ENCODE measurements around the gene ANKRD55. TPM values are rescaled to one million over a fixed set of nuclear protein-coding genes. Genes with fewer than 3 reads are reported as not detected.
A peak's percentile ranks its signal among the peaks of the same experiment; 100 is the strongest.
"Not testable (repeated sequence)": the region's sequence is repeated elsewhere in the genome, so short reads cannot be mapped to it uniquely, and the experiment has no call there.

ANKRD55 gene
- total RNA-seq, 2 experiments from 2014 or later = 2.2 to 2.6 TPM

- intact Hi-C loops (cut with micrococcal nuclease) = loop anchor here (1.0 to 10.0 kb wide), 9 partner anchors 13 to 231 kb away; partner anchors contain the start of gene IL6ST
- H3K9me3 Mint-ChIP-seq = no peaks in the 10 kb centered on the region
- H3K27ac Mint-ChIP-seq = peak overlapping the region; percentile 66
- H3K36me3 Mint-ChIP-seq = peaks cover 3% of the 10 kb centered on the region
- no peaks in the 10 kb centered on the region for H3K27me3 Mint-ChIP-seq
- H3K4me1 Mint-ChIP-seq (ENCODE audit: low read depth) = peaks cover 85% of the 10 kb centered on the region
- no peak for DNase-seq
- ChIA-PET POLR2A (interaction anchor here (0.6 to 1.6 kb wide), 6 partner anchors 13 to 223 kb away, joined by 3 to 7 read pairs (median 4); partner anchors contain the start of gene IL6ST), CTCF (interaction anchor here (0.6 to 1.6 kb wide), 9 partner anchors 36 to 177 kb away, joined by 3 to 6 read pairs (median 3); partner anchors contain the start of gene IL6ST)
- H3K4me3 Mint-ChIP-seq = no peak overlapping the region
Measured at GRCh38 chr5:56093970-56094369, 139.2 kb downstream of the ANKRD55 start.

- H3K4me1 Mint-ChIP-seq (ENCODE audit: low read depth) = peaks cover 71% of the 10 kb centered on the region
- H3K36me3 Mint-ChIP-seq = no peaks in the 10 kb centered on the region
- no peaks in the 10 kb centered on the region for H3K27me3 Mint-ChIP-seq
- H3K4me3 Mint-ChIP-seq = no peak overlapping the region
- CTCF ChIA-PET = no interaction called here
- H3K27ac Mint-ChIP-seq = peak overlapping the region; percentile 46
- H3K9me3 Mint-ChIP-seq = no peaks in the 10 kb centered on the region
- POLR2A ChIA-PET = interaction anchor here (1.0 kb wide), 1 partner anchor 54 kb away, joined by 4 read pairs; no protein-coding TSS in a partner anchor
- intact Hi-C loops (cut with micrococcal nuclease) = loop anchor here (5.0 to 10.0 kb wide), 2 partner anchors 110 to 233 kb away; no protein-coding TSS in a partner anchor
- DNase-seq = no peak
Measured at GRCh38 chr5:56092115-56092514, 141.0 kb downstream of the ANKRD55 start.

DNA sequence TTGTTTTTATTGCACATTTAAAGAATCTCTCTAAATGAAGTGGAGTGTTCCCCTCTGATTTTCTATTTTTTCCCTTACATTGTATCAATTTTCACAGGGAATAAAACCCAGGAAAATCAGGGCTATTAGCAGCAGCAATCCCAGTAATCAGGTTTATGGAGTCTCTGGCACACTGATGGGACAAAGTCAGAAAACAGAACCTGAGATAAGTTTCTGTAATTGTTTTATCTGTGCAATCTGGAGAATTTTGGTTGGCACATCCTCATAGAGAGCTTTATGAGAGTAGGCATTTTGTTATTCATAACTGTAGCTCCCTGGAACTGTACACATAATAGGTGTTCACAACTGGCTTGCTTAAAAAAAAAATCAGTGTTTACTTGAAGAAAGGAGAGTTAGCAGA, 141.5 kb downstream of the ANKRD55 start:
- Mint-ChIP-seq H3K4me3 (no peak overlapping the region), H3K4me1 (ENCODE audit: low read depth) (peaks cover 69% of the 10 kb centered on the region)

GRCh38 chr5:56090793-56091460, 142.2 kb downstream of the ANKRD55 start:
- Mint-ChIP-seq H3K9me3 (no peaks in the 10 kb centered on the region), H3K27ac (peak overlapping the region; percentile 61), H3K4me3 (no peak overlapping the region), H3K27me3 (no peaks in the 10 kb centered on the region), H3K4me1 (ENCODE audit: low read depth) (peaks cover 66% of the 10 kb centered on the region), H3K36me3 (no peaks in the 10 kb centered on the region)
- CTCF ChIA-PET = no interaction called here
- POLR2A ChIA-PET = interaction anchor here (0.6 to 1.0 kb wide), 3 partner anchors 64 to 1074 kb away, joined by 3 to 4 read pairs (median 3); partner anchors contain the start of gene IL6ST
- DNase-seq = no peak
- intact Hi-C loops (cut with micrococcal nuclease) = loop anchor here (5.0 to 10.0 kb wide), 2 partner anchors 111 to 234 kb away; no protein-coding TSS in a partner anchor

More for the DNA sequence above, 141.5 kb downstream of the ANKRD55 start:
- no peaks in the 10 kb centered on the region for H3K9me3 Mint-ChIP-seq
- intact Hi-C loops (cut with micrococcal nuclease) = loop anchor here (5.0 to 10.0 kb wide), 2 partner anchors 111 to 233 kb away; no protein-coding TSS in a partner anchor
- no peak overlapping the region for H3K27ac Mint-ChIP-seq
- ChIA-PET POLR2A (no interaction called here), CTCF (no interaction called here)
- no peaks in the 10 kb centered on the region for H3K36me3 Mint-ChIP-seq
- DNase-seq = no peak
- no peaks in the 10 kb centered on the region for H3K27me3 Mint-ChIP-seq

DNA sequence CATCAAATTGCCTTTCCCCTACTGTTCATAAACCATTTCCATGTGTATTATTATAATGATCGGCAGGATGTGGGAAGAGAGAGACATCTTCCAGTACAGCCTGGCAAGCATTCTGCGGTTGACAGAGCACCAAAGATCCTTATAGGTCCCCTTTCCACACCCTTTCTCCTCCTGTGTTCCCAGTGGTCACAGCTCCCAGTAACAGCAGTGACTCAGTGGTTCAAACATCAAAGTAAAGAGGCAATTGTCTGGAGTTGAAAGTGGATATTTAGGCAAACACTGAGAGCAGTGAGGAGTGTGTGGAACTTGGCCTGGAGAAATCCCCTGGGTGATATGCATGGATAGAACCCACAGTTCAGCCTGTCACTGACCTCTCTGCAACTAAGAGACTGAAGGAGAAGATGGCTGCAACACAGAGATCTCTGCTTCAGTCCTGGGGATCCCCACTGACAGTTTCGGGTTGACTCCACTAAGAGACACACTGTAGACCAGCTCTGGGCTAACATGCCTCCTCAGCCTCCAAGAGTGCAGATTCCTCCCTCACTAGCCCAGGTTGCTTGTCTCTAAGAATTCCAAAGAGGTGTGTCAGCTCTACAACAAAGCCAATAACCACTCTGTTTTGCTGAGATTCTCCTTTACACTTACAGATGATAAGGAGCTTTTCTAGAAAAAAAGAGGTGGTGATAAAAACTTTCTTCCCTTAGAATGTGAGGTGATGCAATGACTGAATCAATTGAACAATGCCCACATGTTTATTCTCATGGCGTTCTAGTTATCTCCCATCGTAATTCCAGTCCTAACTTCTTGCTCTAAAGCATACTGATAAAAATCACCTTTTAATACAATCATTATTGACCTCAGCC, 143.9 kb downstream of the ANKRD55 start:
- POLR2A ChIA-PET = interaction anchor here (0.9 to 1.0 kb wide), 3 partner anchors 13 to 62 kb away, joined by 3 to 5 read pairs (median 4); no protein-coding TSS in a partner anchor
- Mint-ChIP-seq H3K4me3 (no peak overlapping the region), H3K4me1 (ENCODE audit: low read depth) (peaks cover 58% of the 10 kb centered on the region), H3K27ac (peak overlapping the region; percentile 81), H3K36me3 (no peaks in the 10 kb centered on the region), H3K27me3 (no peaks in the 10 kb centered on the region), H3K9me3 (no peaks in the 10 kb centered on the region)
- peak; percentile 73 for DNase-seq
- CTCF ChIA-PET = interaction anchor here (0.6 kb wide), 2 partner anchors 20 to 641 kb away, joined by 3 to 4 read pairs; no protein-coding TSS in a partner anchor
- intact Hi-C loops (cut with micrococcal nuclease) = loop anchor here (1.0 kb wide), 1 partner anchor 8 kb away; no protein-coding TSS in a partner anchor

DNA sequence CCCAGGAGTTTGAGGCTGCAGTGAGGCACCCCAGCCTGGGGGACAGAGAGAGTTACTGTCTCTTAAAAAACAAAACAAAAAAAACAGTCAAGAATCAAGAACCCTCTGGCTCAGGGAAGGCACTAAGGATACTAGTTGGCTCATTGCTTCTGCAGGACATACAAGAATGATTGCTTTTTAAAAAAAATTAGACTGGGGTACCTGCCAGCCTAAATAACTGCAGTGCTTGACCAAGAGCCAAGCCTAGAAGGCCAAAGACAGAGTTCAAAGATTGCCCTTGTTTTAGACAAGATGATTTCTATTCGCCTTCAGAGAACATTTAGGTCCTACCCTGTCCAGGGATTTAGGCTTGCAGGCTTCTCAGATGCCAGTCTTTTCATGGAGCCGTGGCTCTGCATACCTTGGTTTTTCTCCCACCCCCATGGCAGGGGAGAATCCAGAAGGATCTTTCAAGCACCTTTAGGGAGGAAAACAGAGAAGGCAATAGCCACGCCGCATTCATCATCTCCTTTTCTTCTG, 144.6 kb downstream of the ANKRD55 start:
- no peaks in the 10 kb centered on the region for H3K27me3 Mint-ChIP-seq
- peaks cover 56% of the 10 kb centered on the region for H3K4me1 Mint-ChIP-seq (ENCODE audit: low read depth)
- peaks cover under 1% of the 10 kb centered on the region for H3K36me3 Mint-ChIP-seq
- H3K27ac Mint-ChIP-seq = no peak overlapping the region
- no peak for DNase-seq
- no peaks in the 10 kb centered on the region for H3K9me3 Mint-ChIP-seq
- ChIA-PET CTCF (no interaction called here), POLR2A (no interaction called here)
- intact Hi-C loops (cut with micrococcal nuclease) = no loop called here
- no peak overlapping the region for H3K4me3 Mint-ChIP-seq

- intact Hi-C loops (cut with micrococcal nuclease) = no loop called here
- H3K27me3 Mint-ChIP-seq = no peaks in the 10 kb centered on the region
- no peak for DNase-seq
- ChIA-PET POLR2A (no interaction called here), CTCF (interaction anchor here (1.0 kb wide), 1 partner anchor 115 kb away, joined by 4 read pairs; no protein-coding TSS in a partner anchor)
- H3K9me3 Mint-ChIP-seq = no peaks in the 10 kb centered on the region
- H3K27ac Mint-ChIP-seq = no peak overlapping the region
- peaks cover 57% of the 10 kb centered on the region for H3K4me1 Mint-ChIP-seq (ENCODE audit: low read depth)
- H3K36me3 Mint-ChIP-seq = peaks cover 2% of the 10 kb centered on the region
- H3K4me3 Mint-ChIP-seq = no peak overlapping the region
Measured at GRCh38 chr5:56085193-56085592, 147.9 kb downstream of the ANKRD55 start.

DNA sequence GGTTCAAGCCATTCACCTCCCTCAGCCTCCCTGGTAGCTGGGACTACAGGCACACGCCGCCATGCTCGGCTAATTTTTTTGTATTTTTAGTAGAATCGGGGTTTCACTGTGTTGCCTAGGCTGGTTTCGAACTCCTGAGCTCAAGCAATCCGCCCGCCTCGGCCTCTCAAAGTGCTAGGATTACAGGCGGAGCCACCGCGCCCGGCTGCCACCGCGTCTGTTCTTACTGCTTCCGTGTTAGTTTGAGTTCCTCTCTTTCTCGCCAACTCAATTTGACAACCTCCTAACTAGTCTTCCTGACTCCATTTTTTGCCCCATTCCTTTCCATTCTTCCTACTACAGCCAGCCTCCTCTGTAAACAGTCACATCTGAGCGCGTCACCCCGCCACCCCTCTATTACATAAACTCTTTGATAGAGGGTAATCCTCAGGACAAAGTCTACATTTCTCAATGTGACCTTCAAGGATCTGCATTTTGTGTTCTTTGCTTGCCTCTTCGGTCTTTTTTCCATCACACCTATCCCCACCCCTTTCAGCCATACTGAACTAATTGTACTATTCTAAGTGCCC, 149.8 kb downstream of the ANKRD55 start:
- Mint-ChIP-seq H3K27ac (peak overlapping the region; percentile 11), H3K4me3 (no peak overlapping the region), H3K9me3 (no peaks in the 10 kb centered on the region), H3K4me1 (ENCODE audit: low read depth) (peaks cover 49% of the 10 kb centered on the region), H3K27me3 (no peaks in the 10 kb centered on the region), H3K36me3 (peaks cover 2% of the 10 kb centered on the region)
- no peak for DNase-seq
- intact Hi-C loops (cut with micrococcal nuclease) = no loop called here
- ChIA-PET CTCF (no interaction called here), POLR2A (no interaction called here)

DNA sequence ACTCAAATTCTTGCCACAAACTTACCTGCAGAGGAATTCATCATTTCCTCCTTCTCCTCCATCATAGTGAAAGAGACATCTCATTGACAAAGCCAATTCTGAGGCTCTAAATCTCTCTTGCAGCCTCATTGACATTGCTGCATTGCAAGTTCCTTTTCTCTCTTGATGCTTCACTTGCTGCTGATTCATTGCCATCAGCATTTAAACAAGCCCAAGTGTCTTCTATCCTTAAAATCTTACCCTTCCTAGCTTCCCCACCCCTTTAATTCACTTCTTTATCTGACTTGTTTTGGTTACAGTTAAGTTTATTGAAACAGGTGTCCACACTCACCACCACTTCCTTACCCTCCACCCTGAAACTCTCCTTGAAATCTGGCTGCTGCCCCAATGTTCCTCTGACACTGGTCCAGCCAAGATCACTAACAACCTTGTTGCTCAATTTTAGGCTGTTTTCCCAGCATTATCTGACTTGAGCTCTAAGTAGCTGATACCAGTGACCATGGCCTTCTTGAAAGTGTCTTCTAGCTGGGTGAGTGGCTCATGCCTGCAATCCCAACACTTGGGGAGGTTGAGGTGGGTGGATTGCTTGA, 152.0 kb downstream of the ANKRD55 start:
- CTCF ChIA-PET = interaction anchor here (0.7 to 1.2 kb wide), 3 partner anchors 22 to 546 kb away, joined by 3 to 4 read pairs (median 3); partner anchors contain the start of genes IL6ST and PLPP1
- Mint-ChIP-seq H3K4me3 (peak overlapping the region; percentile 9), H3K4me1 (ENCODE audit: low read depth) (peaks cover 47% of the 10 kb centered on the region), H3K27ac (peak overlapping the region; percentile 89)
- DNase-seq, H3K9me3 Mint-ChIP-seq, H3K27me3 Mint-ChIP-seq, H3K36me3 Mint-ChIP-seq: not testable (repeated sequence)
- intact Hi-C loops (cut with micrococcal nuclease) = loop anchor here (1.0 to 2.0 kb wide), 6 partner anchors 8 to 86 kb away; no protein-coding TSS in a partner anchor
- POLR2A ChIA-PET = interaction anchor here (0.9 to 1.9 kb wide), 4 partner anchors 14 to 87 kb away, joined by 3 to 6 read pairs (median 6); no protein-coding TSS in a partner anchor

DNA sequence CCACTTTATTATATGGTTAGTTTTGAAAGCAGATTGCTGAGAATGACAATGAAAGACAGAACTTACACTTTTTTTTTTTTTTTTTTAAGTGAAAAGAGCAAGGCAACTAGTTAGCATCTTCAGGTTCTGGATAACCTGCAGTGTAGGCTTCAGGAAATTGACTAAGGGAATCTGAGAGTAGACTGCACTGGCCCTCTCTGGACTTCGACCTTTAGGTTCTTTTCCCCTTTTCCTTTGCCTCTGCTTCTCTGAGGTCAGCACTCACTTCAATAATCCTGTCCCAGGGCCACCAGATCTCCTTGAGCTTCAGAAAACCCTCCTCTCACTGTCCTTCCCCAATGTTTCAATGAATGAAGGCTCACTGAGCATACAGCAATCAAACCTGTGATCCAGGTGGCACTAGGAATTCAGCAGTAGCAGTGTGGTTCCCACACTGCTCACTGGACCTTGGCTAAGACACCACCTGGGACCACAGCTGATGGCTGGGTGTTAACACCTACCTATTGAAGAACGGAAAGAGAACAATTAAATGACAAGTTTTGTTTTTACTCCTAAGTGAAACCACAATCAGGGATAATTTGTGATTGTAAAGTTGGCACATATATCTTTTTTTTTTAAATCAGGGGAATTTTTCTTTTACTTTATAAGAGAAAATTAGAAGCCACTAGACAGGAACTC, 152.6 kb downstream of the ANKRD55 start:
- no peaks in the 10 kb centered on the region for H3K9me3 Mint-ChIP-seq
- peak; percentile 50 for DNase-seq
- H3K27ac Mint-ChIP-seq = peak overlapping the region; percentile 71
- intact Hi-C loops (cut with micrococcal nuclease) = loop anchor here (1.0 to 2.0 kb wide), 6 partner anchors 7 to 85 kb away; no protein-coding TSS in a partner anchor
- peaks cover 2% of the 10 kb centered on the region for H3K36me3 Mint-ChIP-seq
- peak overlapping the region; percentile 2 for H3K4me3 Mint-ChIP-seq
- no peaks in the 10 kb centered on the region for H3K27me3 Mint-ChIP-seq
- POLR2A ChIA-PET = interaction anchor here (0.6 to 1.9 kb wide), 6 partner anchors 14 to 168 kb away, joined by 3 to 6 read pairs (median 4); no protein-coding TSS in a partner anchor
- peaks cover 47% of the 10 kb centered on the region for H3K4me1 Mint-ChIP-seq (ENCODE audit: low read depth)
- CTCF ChIA-PET = interaction anchor here (0.7 to 1.2 kb wide), 3 partner anchors 23 to 546 kb away, joined by 3 to 4 read pairs (median 3); partner anchors contain the start of genes IL6ST and PLPP1

Measured in activated CD4-positive, alpha-beta memory T cell treated with anti-CD3 and anti-CD28 coated beads for 36 hours (primary cell).